Choroid plexus epithelial cell (primary cell): ENCODE results near the gene AOX1.

ENCODE experiments used
- DNase-seq: peaks from one replicate; pipeline ENCODE4 v3.0.0-alpha.2; 2010; ENCODE audit warnings: low read depth
- H3K4me3 ChIP-seq: 2 replicates; pipeline ENCODE4 v1.5.1; 2011; ENCODE audit warnings: low read depth, mild to moderate bottlenecking, control low read depth, low read length, moderate library complexity
- CTCF ChIP-seq: conservative IDR thresholded peaks from 2 replicates; pipeline ENCODE4 v1.5.1; 2011; ENCODE audit warnings: low read depth, mild to moderate bottlenecking, control low read depth, inconsistent platforms, low read length, moderate library complexity

The AOX1 gene

GRCh38 chr2:200670751-200671150, 84.9 kb downstream of the AOX1 start:
- H3K4me3 ChIP-seq, result no peak overlapping the region
- no peak for TF ChIP-seq CTCF
- no peak for DNase-seq

GRCh38 chr2:200673191-200673590, 87.4 kb downstream of the AOX1 start:
- TF ChIP-seq CTCF, result no peak
- H3K4me3 ChIP-seq, result no peak overlapping the region
- DNase-seq, result no peak

- no peak for DNase-seq
- no peak for TF ChIP-seq CTCF
- H3K4me3 ChIP-seq, result no peak overlapping the region
These were observed 89.0 kb downstream of the AOX1 start for GRCh38 chr2:200674837-200675236.

GRCh38 chr2:200677171-200677570, 91.4 kb downstream of the AOX1 start:
- TF ChIP-seq CTCF, result no peak

GRCh38 chr2:200677721-200678532, 92.1 kb downstream of the AOX1 start:
- TF ChIP-seq CTCF, result peak; percentile 37
- H3K4me3 ChIP-seq, result no peak overlapping the region
- DNase-seq, result peak; percentile 88

More at GRCh38 chr2:200677171-200677570, 91.4 kb downstream of the AOX1 start:
- H3K4me3 ChIP-seq, result no peak overlapping the region
- no peak for DNase-seq

- no peak for TF ChIP-seq CTCF
- no peak for DNase-seq
- no peak overlapping the region for H3K4me3 ChIP-seq
These were observed 93.3 kb downstream of the AOX1 start for GRCh38 chr2:200679127-200679526.

GRCh38 chr2:200679535-200679934, 93.7 kb downstream of the AOX1 start:
- DNase-seq, result no peak
- H3K4me3 ChIP-seq, result no peak overlapping the region
- no peak for TF ChIP-seq CTCF
